GM12801 (cell line): Measurements from ENCODE around the gene TWIST2.

Experiments
- CTCF ChIP-seq: IDR thresholded peaks from one replicate; pipeline ENCODE4 v1.5.1; 2011; ENCODE audit warnings: control low read depth; ENCODE audit not compliant: insufficient read length; ENCODE audit errors: extremely low read depth

The TWIST2 gene

GRCh38 chr2:238847841-238848690 is at the start of gene TWIST2:
Gene TWIST2 (plus strand): TSS chr2:238848085. CDS start chr2:238848216, 131 bp downstream.
- no peak for TF ChIP-seq CTCF

- TF ChIP-seq CTCF = no peak
Measured at GRCh38 chr2:238801791-238802190, 46.1 kb upstream of the TWIST2 start.

- TF ChIP-seq CTCF = no peak
Measured at GRCh38 chr2:238802957-238803356, 44.9 kb upstream of the TWIST2 start.

- TF ChIP-seq CTCF = no peak
Measured at GRCh38 chr2:238803996-238804870, 43.7 kb upstream of the TWIST2 start.

- no peak for TF ChIP-seq CTCF
Measured at GRCh38 chr2:238808761-238809160, 39.1 kb upstream of the TWIST2 start.

- TF ChIP-seq CTCF = no peak
Measured at GRCh38 chr2:238810321-238810720, 37.6 kb upstream of the TWIST2 start.

- TF ChIP-seq CTCF = no peak
Measured at GRCh38 chr2:238811293-238811692, 36.6 kb upstream of the TWIST2 start.
